OCI-LY1 (cell line): Measurements from ENCODE around the gene ERBB4.

Experiments
- EZH2 ChIP-seq: fragments of 200-600 bp; sonication (generic), shearing (Covaris generic); IDR thresholded peaks from 2 replicates; pipeline ENCODE4 v1.8.0; 2017; ENCODE audit warnings: borderline replicate concordance, mixed run types, mild to moderate bottlenecking, antibody characterized with exemption, low read length, moderate library complexity, mixed read lengths
- TF ChIP-seq, protein P1 (sequence below): fragments of 200-600 bp; sonication (generic), shearing (Covaris generic); IDR thresholded peaks from 2 replicates; pipeline ENCODE4 v1.5.1; 2017; ENCODE audit warnings: mild to moderate bottlenecking, antibody characterized with exemption, low read length, moderate library complexity, mixed read lengths

GRCh38 chr2:211996857-211997256 lies 541.7 kb downstream of the ERBB4 start:
- TF ChIP-seq, protein P1, sequence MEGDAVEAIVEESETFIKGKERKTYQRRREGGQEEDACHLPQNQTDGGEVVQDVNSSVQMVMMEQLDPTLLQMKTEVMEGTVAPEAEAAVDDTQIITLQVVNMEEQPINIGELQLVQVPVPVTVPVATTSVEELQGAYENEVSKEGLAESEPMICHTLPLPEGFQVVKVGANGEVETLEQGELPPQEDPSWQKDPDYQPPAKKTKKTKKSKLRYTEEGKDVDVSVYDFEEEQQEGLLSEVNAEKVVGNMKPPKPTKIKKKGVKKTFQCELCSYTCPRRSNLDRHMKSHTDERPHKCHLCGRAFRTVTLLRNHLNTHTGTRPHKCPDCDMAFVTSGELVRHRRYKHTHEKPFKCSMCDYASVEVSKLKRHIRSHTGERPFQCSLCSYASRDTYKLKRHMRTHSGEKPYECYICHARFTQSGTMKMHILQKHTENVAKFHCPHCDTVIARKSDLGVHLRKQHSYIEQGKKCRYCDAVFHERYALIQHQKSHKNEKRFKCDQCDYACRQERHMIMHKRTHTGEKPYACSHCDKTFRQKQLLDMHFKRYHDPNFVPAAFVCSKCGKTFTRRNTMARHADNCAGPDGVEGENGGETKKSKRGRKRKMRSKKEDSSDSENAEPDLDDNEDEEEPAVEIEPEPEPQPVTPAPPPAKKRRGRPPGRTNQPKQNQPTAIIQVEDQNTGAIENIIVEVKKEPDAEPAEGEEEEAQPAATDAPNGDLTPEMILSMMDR, result no peak
- no peak for TF ChIP-seq EZH2
